MCF 10A (cell line): Measurements from ENCODE around the gene GPR39. TPM values are rescaled to one million over a fixed set of nuclear protein-coding genes. Genes with fewer than 3 reads are reported as not detected.

Source experiments
- BruUV-seq: library from RNA; stranded (reverse); fragments of 400-500 nt; replicated peaks from 2 replicates; lab custom pipeline; 2021; lab: Mats Ljungman, UMichigan
- CTCF ChIA-PET: fragments of 300-600 bp; sonication (Branson Sonifier 250); formaldehyde crosslinking; extraction: SDS; loops from one replicate; lab custom pipeline; 2021; ENCODE audit warnings: antibody characterized with exemption, inconsistent platforms; lab: Yijun Ruan, JAX
- POLR2A ChIA-PET: fragments of 300-600, 350-650 bp; sonication (Branson Sonifier 250); formaldehyde crosslinking; extraction: SDS; loops from one replicate; lab custom pipeline; 2020; ENCODE audit warnings: antibody characterized with exemption, inconsistent platforms; lab: Yijun Ruan, JAX
- DNase-seq: peaks from one replicate; pipeline ENCODE4 v3.0.0-alpha.2; 2018; ENCODE audit not compliant: unreplicated experiment
- H3K27ac Mint-ChIP-seq: one replicate; pipeline ENCODE4 v1.8.0; 2022; ENCODE audit warnings: mild to moderate bottlenecking, low read depth, mixed read lengths; ENCODE audit not compliant: unreplicated experiment
- H3K27me3 Mint-ChIP-seq: one replicate; pipeline ENCODE4 v1.8.0; 2022; ENCODE audit warnings: mixed read lengths; ENCODE audit not compliant: insufficient read depth, unreplicated experiment
- H3K36me3 Mint-ChIP-seq: one replicate; pipeline ENCODE4 v1.8.0; 2022; ENCODE audit warnings: mild to moderate bottlenecking, moderate library complexity, mixed read lengths; ENCODE audit not compliant: insufficient read depth, unreplicated experiment
- H3K4me1 Mint-ChIP-seq: one replicate; pipeline ENCODE4 v1.8.0; 2022; ENCODE audit warnings: mixed read lengths; ENCODE audit not compliant: insufficient read depth, unreplicated experiment
- H3K4me3 Mint-ChIP-seq: one replicate; pipeline ENCODE4 v1.8.0; 2022; ENCODE audit warnings: mild to moderate bottlenecking, moderate library complexity, mixed read lengths; ENCODE audit not compliant: unreplicated experiment
- H3K9me3 Mint-ChIP-seq: one replicate; pipeline ENCODE4 v1.8.0; 2022; ENCODE audit warnings: mixed read lengths; ENCODE audit not compliant: unreplicated experiment
- CTCF ChIP-seq: fragments of 200-600 bp; IDR thresholded peaks from one replicate; pipeline ENCODE4 v1.8.0; 2022; ENCODE audit warnings: antibody characterized with exemption, mild to moderate bottlenecking; ENCODE audit not compliant: unreplicated experiment
- intact Hi-C: fragments of 100-400 bp; cut with micrococcal nuclease; formaldehyde crosslinking; loops from 2 replicates; pipeline ENCODE4 v1.14.1; 2022
- total RNA-seq: library from RNA; stranded (reverse); gene quantifications from 2 replicates; pipeline ENCODE4 v1.2.3, GENCODE V29; 2022

Gene GPR39
- total RNA-seq, 1 experiment from 2014 or later: 7.2 TPM

GRCh38 chr2:132611719-132612118 lies 195.1 kb downstream of the GPR39 start:
- ChIA-PET POLR2A (no interaction called here), CTCF (interaction anchor here (0.6 kb wide), 1 partner anchor 1188 kb away, joined by 3 read pairs; no protein-coding TSS in a partner anchor)
- H3K36me3 Mint-ChIP-seq: no peaks in the 10 kb centered on the region
- no TSS peak for BruUV-seq
- no peak for TF ChIP-seq CTCF
- no peaks in the 10 kb centered on the region for H3K27me3 Mint-ChIP-seq
- H3K4me3 Mint-ChIP-seq: no peak overlapping the region
- H3K27ac Mint-ChIP-seq: no peak overlapping the region
- intact Hi-C loops: no loop called here
- DNase-seq: no peak
- H3K9me3 Mint-ChIP-seq: no peaks in the 10 kb centered on the region
- H3K4me1 Mint-ChIP-seq: no peaks in the 10 kb centered on the region

- Mint-ChIP-seq H3K9me3 (no peaks in the 10 kb centered on the region), H3K27me3 (no peaks in the 10 kb centered on the region), H3K27ac (no peak overlapping the region), H3K4me3 (no peak overlapping the region), H3K36me3 (no peaks in the 10 kb centered on the region), H3K4me1 (peaks cover 10% of the 10 kb centered on the region)
- POLR2A ChIA-PET: no interaction called here
- BruUV-seq: no TSS peak
- no peak for DNase-seq
- CTCF ChIA-PET: interaction anchor here (0.5 to 1.4 kb wide), 4 partner anchors 10 to 569 kb away, joined by 3 to 6 read pairs (median 3); no protein-coding TSS in a partner anchor
- TF ChIP-seq CTCF: no peak
- intact Hi-C loops: no loop called here
Observed at GRCh38 chr2:132615329-132616085, 198.9 kb downstream of the GPR39 start.

- no peak overlapping the region for H3K4me3 Mint-ChIP-seq
- no peaks in the 10 kb centered on the region for H3K9me3 Mint-ChIP-seq
- BruUV-seq: no TSS peak
- intact Hi-C loops: no loop called here
- H3K36me3 Mint-ChIP-seq: no peaks in the 10 kb centered on the region
- CTCF ChIA-PET: interaction anchor here (0.8 kb wide), 1 partner anchor 8 kb away, joined by 4 read pairs; no protein-coding TSS in a partner anchor
- peaks cover 19% of the 10 kb centered on the region for H3K4me1 Mint-ChIP-seq
- no peak for DNase-seq
- H3K27me3 Mint-ChIP-seq: no peaks in the 10 kb centered on the region
- no peak for TF ChIP-seq CTCF
- POLR2A ChIA-PET: interaction anchor here (0.9 kb wide), 1 partner anchor 10 kb away, joined by 3 read pairs; no protein-coding TSS in a partner anchor
- H3K27ac Mint-ChIP-seq: no peak overlapping the region
Observed at GRCh38 chr2:132617989-132618388, 201.4 kb downstream of the GPR39 start.

- POLR2A ChIA-PET: no interaction called here
- no peaks in the 10 kb centered on the region for H3K36me3 Mint-ChIP-seq
- H3K27me3 Mint-ChIP-seq: no peaks in the 10 kb centered on the region
- no peak overlapping the region for H3K4me3 Mint-ChIP-seq
- DNase-seq: no peak
- BruUV-seq: no TSS peak
- intact Hi-C loops: no loop called here
- H3K27ac Mint-ChIP-seq: no peak overlapping the region
- TF ChIP-seq CTCF: no peak
- no peaks in the 10 kb centered on the region for H3K9me3 Mint-ChIP-seq
- H3K4me1 Mint-ChIP-seq: peaks cover 27% of the 10 kb centered on the region
- CTCF ChIA-PET: no interaction called here
Observed at GRCh38 chr2:132618734-132619133, 202.1 kb downstream of the GPR39 start.
